PFSK-1 (cell line): ENCODE results near the gene ZNF511.

Experiments used
- POLR2AphosphoS5 ChIP-seq: IDR thresholded peaks from 2 replicates; pipeline ENCODE4 v1.6.1; 2012; ENCODE audit warnings: low read depth, mild to moderate bottlenecking, control low read depth, low read length, moderate library complexity
- REST ChIP-seq, 2 experiments: IDR thresholded peaks; 2 replicates each; pipeline versions ENCODE4 v1.6.1 to v1.8.0; 2011 to 2012; ENCODE audit warnings: low read depth in 2 of 2, low read length in 2 of 2, control low read depth in 1 of 2, inconsistent platforms in 1 of 2, mild to moderate bottlenecking in 1 of 2, moderate library complexity in 1 of 2; ENCODE audit not compliant: insufficient read depth in 1 of 2
- SIN3A ChIP-seq: IDR thresholded peaks from 2 replicates; pipeline ENCODE4 v1.6.1; 2012; ENCODE audit warnings: mild to moderate bottlenecking, low read length, moderate library complexity, borderline replicate concordance; ENCODE audit not compliant: insufficient read depth
- TAF1 ChIP-seq: IDR thresholded peaks from 2 replicates; pipeline ENCODE4 v1.6.1; 2012; ENCODE audit warnings: low read length, control low read depth, borderline replicate concordance; ENCODE audit not compliant: insufficient read depth

- TF ChIP-seq TAF1 (no peak), POLR2AphosphoS5 (no peak), REST (IDR thresholded peaks at IDR 0.05; ENCODE audit: insufficient read depth in 1 of 2, low read depth in 2 of 2, low read length in 2 of 2) (no peak), SIN3A (no peak)
Measured at GRCh38 chr10:133351408-133352318, 42.9 kb downstream of the ZNF511 start.
